ENCODE measurements around the gene IRGC.

The IRGC gene

DNA sequence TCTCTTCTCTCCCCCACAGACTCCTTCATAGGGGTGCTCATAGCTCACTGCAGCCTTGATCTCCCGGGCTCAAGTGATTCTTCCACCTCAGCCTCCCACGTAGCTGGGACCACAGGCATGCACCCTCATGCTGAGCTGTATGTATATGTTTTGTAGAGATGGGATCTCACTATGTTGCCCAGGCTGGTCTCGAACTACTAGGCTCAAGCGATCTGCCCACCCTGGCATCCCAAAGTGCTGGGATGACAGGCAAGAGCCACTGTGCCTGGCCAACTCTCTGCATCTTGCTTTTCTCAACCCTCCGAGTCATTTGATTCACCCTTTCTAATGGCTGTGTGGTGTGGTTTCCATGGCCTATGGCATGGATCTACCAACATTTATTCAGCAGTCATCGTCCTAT is 10.1 kb upstream of the IRGC start:
- no peak for TF ChIP-seq SIN3A (IDR thresholded peaks at IDR 0.05; ENCODE audit: borderline replicate concordance, insufficient read depth, low read length)
- TF ChIP-seq, protein P1, sequence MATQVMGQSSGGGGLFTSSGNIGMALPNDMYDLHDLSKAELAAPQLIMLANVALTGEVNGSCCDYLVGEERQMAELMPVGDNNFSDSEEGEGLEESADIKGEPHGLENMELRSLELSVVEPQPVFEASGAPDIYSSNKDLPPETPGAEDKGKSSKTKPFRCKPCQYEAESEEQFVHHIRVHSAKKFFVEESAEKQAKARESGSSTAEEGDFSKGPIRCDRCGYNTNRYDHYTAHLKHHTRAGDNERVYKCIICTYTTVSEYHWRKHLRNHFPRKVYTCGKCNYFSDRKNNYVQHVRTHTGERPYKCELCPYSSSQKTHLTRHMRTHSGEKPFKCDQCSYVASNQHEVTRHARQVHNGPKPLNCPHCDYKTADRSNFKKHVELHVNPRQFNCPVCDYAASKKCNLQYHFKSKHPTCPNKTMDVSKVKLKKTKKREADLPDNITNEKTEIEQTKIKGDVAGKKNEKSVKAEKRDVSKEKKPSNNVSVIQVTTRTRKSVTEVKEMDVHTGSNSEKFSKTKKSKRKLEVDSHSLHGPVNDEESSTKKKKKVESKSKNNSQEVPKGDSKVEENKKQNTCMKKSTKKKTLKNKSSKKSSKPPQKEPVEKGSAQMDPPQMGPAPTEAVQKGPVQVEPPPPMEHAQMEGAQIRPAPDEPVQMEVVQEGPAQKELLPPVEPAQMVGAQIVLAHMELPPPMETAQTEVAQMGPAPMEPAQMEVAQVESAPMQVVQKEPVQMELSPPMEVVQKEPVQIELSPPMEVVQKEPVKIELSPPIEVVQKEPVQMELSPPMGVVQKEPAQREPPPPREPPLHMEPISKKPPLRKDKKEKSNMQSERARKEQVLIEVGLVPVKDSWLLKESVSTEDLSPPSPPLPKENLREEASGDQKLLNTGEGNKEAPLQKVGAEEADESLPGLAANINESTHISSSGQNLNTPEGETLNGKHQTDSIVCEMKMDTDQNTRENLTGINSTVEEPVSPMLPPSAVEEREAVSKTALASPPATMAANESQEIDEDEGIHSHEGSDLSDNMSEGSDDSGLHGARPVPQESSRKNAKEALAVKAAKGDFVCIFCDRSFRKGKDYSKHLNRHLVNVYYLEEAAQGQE (IDR thresholded peaks at IDR 0.05; ENCODE audit: insufficient read depth in 1 of 2, low read depth in 2 of 2, low read length in 2 of 2): no peak
- no peak for TF ChIP-seq POLR2AphosphoS5 (IDR thresholded peaks at IDR 0.05; ENCODE audit: low read depth, low read length)
- no peak for TF ChIP-seq TAF1 (IDR thresholded peaks at IDR 0.05; ENCODE audit: borderline replicate concordance, insufficient read depth, low read length)
- TF ChIP-seq FOXP2 (optimal IDR thresholded peaks at IDR 0.05; ENCODE audit: borderline replicate concordance, extremely low read depth, extremely low read length, insufficient read depth): no peak

DNA sequence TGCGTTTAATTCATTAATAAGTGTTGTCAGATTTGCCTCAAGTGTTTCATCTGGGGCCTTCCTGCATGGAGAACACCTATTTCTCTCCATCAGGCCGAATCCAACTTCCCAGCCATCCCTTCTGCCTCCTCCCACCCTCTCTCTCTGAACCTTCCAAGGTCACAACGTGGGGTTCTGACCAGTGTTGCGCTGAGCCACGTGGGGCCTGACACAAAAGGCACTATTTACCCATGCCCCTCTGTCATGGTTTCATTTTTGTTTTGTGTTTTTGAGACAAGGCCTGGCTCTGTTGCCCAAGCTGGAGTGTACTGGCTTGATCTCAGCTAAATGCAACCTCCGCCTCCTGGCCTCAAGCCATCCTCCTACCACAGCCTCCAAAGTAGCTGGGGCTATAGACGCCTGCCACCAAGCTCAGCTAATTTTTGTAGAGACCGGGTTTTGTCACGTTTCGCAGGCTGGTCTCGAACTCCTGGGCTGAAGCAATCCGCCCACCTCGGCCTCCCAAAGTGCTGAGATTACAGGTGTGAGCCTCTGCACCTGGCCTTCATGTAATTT is 8.6 kb upstream of the IRGC start:
- TF ChIP-seq POLR2AphosphoS5 (IDR thresholded peaks at IDR 0.05; ENCODE audit: low read depth, low read length) (no peak), FOXP2 (optimal IDR thresholded peaks at IDR 0.05; ENCODE audit: borderline replicate concordance, extremely low read depth, extremely low read length, insufficient read depth) (no peak), SIN3A (IDR thresholded peaks at IDR 0.05; ENCODE audit: borderline replicate concordance, insufficient read depth, low read length) (no peak), TAF1 (IDR thresholded peaks at IDR 0.05; ENCODE audit: borderline replicate concordance, insufficient read depth, low read length) (no peak)
- TF ChIP-seq, protein P1 (IDR thresholded peaks at IDR 0.05; ENCODE audit: insufficient read depth in 1 of 2, low read depth in 2 of 2, low read length in 2 of 2): no peak

DNA sequence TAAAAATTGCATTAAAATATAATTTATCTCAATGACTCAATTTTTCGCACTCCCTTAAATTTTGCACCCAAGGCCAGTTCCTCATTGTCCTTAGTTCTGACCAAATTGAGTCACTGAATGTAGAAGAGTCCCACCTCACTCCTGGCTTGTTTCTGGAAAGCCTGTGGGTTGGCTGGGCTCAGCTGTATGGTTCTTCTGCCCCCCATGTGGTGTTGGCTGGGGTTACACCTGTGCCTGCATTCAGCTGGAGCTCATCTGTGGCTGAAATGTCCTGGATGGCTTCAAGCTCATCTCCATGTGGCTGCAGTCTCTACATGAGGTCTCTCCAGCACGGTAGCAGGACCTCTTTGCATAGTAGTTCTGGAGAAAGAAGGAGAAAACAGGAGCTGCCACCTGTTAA is 7.2 kb upstream of the IRGC start:
- TF ChIP-seq POLR2AphosphoS5 (IDR thresholded peaks at IDR 0.05; ENCODE audit: low read depth, low read length) (no peak), TAF1 (IDR thresholded peaks at IDR 0.05; ENCODE audit: borderline replicate concordance, insufficient read depth, low read length) (no peak), SIN3A (IDR thresholded peaks at IDR 0.05; ENCODE audit: borderline replicate concordance, insufficient read depth, low read length) (no peak)

DNA sequence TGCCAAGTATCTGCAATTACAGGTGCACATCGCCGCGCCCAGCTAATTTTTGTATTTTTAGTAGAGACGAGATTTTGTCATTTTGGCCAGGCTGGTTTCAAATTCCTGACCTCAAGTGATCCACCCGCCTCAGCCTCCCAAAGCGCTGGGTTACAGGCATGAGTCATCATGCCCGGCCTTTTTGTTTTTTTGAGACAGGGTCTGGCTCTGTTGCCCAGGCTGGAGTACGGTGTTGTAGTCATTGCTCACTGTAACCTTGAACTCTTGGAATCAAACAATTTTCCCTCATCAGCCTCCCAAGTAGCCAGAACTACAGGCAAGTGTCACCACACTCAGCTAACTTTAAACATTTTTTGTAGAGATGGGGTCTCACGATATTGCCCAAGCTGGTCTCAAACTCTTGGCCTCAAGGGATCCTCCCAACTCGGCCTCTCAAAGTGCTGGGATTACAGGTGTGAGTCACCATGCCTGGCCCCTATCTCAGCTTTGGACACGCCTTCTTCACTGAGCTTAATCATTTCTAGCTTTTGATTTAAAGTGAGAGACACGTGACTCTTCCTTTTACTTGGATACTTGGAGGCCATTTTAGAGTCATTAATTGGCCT is 4.0 kb upstream of the IRGC start:
- TF ChIP-seq FOXP2 (optimal IDR thresholded peaks at IDR 0.05; ENCODE audit: borderline replicate concordance, extremely low read depth, extremely low read length, insufficient read depth): no peak
- no peak for TF ChIP-seq POLR2AphosphoS5 (IDR thresholded peaks at IDR 0.05; ENCODE audit: low read depth, low read length)
- TF ChIP-seq, protein P1 (IDR thresholded peaks at IDR 0.05; ENCODE audit: insufficient read depth in 1 of 2, low read depth in 2 of 2, low read length in 2 of 2): no peak
- no peak for TF ChIP-seq TAF1 (IDR thresholded peaks at IDR 0.05; ENCODE audit: borderline replicate concordance, insufficient read depth, low read length)
- TF ChIP-seq SIN3A (IDR thresholded peaks at IDR 0.05; ENCODE audit: borderline replicate concordance, insufficient read depth, low read length): no peak

DNA sequence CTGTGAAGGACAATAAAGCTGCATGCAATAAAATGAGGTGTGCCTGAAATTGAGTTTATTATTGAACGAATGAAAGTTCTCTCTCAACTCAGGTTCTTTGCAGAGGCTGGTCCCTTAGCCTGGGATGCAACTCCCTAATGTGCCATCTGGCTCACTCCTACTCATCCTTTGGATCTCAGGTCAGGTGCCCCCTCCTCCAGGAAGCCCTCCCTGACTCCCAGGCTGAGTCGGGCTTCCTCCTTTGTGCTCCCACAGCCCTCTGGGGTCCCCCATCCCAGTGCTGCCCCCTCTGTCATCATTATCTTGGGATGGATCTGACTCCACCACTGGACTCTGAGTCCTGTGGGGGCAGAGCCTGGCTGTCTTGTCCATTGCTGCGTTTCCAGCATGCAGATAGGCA is 2.7 kb upstream of the IRGC start:
- TF ChIP-seq, protein P1 (IDR thresholded peaks at IDR 0.05; ENCODE audit: insufficient read depth in 1 of 2, low read depth in 2 of 2, low read length in 2 of 2): no peak
- no peak for TF ChIP-seq POLR2AphosphoS5 (IDR thresholded peaks at IDR 0.05; ENCODE audit: low read depth, low read length)
